Ecto neural progenitor cell (in vitro differentiated cells): ENCODE measurements around the gene RIPOR2.
A peak's percentile ranks its signal among the peaks of the same experiment; 100 is the strongest.

Source experiments
- DNase-seq: peaks from one replicate; pipeline ENCODE4 v3.0.0-alpha.2; 2018; ENCODE audit warnings: low spot score

RIPOR2 gene

DNA sequence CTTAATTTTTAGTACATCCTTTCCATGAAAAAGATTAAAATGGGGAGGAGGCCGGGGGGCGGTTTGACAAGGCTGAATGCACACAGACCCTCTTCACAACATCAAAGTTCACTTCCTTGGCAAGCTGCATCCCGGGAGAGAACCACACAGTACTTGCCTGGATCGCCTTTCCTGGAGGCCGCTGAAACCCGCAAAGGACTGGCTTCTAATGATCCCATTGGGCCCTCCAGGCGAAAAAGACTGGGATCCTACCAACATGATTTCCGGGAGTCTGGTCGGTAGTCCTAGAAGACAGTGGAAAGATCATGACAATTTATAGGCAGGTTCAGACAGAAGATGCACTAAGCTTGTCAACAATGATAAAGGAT lies 60.2 kb downstream of the RIPOR2 start:
- no peak for DNase-seq

DNA sequence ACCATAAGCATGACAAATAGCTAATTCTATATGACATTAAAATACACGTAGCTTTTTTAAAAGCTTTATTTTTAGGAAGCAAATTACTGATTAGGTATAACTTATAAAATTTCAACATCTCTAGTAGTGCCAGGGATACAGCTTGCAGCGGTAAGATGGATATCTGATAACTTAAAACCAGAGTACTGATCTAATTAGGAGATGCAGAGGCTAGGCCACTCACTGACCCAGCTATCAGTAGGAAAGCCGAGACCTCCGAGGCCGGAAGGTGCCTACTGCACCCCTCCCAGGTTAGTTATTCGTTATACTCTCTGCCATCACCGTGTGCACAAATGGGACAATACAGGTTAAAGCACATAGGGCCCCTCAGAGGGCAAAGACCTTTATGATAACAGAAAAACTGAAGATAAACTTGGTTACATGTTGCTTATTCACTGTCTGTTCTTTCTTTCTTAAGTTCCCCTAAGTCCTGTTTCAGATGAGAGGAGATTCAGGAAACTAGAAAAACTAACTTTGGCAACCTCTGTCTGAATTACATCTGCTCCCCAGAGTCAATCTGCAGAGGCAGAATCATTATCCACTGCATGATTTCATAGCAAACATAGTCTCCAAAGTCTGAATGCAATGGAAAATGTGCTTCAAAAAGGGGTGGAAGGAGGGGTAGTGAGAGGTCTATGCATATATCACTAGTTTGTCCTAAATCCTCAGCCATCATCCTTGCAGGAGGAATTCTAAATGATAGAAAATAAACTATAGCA lies 60.8 kb downstream of the RIPOR2 start:
- no peak for DNase-seq

DNA sequence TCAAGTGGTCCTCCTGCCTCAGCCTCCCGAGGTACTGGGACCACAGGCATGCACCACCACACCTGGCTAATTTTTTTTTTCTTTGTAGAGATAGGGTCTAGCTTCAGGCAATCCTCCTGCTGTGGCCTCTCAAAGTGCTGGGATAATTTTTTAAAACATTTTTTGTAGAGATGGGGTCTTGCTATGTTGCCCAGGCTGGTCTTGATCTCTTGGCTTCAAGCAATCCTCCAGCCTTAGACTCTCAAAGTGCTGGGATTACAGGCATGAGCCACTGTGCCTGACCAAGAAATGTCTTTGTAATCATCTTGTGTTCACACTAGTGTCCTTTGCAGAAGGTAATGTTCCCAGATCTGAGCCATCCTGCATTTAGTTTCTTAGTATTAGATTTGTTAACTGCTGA lies 61.6 kb downstream of the RIPOR2 start:
- no peak for DNase-seq

DNA sequence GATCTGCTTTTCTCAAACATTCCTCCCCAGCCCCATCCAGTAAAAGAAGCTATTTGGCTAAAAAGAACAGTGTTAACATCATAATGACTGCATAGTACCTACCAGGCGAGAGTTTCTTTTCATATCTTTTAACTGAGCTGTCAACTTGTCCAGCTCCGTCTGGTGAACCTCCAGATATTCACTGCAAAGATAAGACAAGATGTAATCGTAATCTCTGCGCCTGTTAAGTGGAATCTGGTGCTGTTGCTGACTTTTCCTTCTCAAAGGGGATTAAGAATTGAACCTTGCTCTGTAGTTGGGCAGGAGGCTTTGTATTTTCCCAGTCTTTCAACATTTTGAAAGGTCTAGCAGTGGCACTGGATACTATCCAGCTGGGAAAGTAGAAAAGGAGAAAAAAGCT lies 63.0 kb downstream of the RIPOR2 start:
- DNase-seq: no peak

DNA sequence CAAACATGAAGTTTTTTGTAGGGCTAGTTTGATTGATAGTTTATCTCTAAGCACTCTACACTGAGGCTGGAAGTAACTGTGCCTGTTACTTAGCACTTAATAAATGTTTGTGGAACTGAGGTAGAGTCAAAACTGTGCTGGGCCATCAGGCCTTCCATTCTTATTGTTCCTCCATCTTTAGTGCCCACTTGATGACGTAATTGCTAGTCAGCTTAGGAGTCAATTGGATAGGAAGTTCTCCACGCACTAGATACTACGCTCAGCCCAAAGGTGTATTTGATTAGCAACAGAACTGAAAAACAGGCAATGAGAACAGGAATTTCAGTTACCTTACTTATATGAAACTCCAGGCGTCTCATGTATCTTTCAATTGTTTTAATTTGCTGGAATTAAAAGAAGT lies 67.0 kb downstream of the RIPOR2 start:
- no peak for DNase-seq

DNA sequence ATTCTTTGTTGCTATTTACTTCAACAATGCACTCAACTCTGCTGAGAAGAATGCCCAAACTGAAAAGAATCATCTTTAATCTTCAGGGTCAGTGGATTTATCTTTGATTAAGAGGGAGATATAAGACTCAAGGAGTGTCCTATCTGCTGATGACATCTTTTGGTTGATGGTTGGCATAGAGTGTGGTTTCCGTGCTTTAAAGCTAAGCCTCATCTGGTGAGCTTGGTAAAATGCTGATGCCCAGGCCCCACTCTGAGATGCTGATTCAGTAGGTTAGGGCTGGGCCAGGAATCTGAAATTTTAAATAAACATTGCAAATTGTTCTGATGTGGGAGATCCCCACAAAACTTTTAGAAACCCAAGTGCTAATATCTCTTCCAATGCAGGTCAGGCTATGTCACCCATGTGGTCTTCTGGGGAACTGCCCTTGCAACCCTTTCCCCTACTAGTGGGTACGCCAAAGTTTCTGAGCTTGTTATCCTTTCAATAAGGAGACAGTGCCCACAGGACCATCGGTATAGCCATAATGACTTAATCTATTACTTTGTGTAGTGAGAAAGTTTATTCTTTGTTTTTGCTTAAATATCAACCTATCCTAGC lies 68.6 kb downstream of the RIPOR2 start:
- DNase-seq: no peak

DNA sequence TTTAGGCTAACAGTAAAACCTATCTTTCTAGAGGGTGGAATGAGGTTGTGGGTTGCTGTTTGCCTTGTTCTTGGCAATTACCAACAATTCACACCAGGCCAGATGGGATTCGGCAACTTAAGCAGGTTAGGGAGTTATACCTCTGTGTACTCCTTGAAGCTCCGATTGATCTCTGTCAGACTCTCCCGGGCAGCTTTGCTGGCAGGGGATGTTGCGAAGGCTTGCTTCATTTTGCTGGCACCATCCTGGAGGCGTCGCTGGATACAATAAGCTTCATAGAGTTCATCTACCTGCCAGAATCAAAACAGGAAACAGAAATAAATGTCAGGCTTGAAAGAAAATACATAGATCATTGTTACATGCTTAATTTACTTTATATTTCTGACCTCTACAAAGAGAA lies 70.6 kb downstream of the RIPOR2 start:
- no peak for DNase-seq

DNA sequence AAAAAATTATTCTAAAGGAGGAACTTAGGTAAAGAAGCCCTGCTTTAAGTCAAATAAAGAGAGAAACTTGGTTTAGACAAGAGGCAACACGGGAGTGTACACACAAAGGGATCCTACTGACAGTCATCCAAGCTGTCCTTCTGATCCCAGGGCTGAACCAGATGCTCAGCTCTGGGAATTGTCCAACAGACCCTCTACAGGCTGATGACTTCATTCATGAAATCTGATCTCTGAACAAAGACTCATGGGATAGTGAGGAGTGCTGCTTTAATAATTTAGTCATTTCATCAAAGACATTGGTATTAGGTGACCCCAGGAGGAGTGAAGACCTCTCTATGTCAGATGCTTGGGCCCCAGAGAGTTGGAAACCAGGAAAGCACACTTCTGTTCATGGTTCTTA lies 71.4 kb downstream of the RIPOR2 start:
- DNase-seq: no peak

DNA sequence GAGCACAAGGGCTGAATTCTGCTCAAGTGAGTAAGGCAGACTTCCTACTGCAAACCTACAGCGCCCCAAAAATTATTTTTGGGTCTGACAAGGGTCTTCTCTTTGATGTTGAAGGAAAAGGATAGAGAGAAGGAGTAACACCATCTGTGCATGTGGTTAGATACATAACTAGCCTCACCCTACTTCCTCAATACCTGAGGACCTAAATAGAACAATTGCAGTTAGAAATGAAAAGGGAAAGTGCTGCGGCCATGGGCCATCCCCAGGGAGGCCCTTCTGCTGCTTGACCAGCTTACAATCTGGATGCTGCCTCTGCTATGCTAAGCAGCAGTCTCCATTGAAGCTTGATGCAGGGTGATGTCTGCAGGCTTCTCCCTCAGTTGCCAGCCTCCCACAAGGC lies 73.8 kb downstream of the RIPOR2 start:
- no peak for DNase-seq

DNA sequence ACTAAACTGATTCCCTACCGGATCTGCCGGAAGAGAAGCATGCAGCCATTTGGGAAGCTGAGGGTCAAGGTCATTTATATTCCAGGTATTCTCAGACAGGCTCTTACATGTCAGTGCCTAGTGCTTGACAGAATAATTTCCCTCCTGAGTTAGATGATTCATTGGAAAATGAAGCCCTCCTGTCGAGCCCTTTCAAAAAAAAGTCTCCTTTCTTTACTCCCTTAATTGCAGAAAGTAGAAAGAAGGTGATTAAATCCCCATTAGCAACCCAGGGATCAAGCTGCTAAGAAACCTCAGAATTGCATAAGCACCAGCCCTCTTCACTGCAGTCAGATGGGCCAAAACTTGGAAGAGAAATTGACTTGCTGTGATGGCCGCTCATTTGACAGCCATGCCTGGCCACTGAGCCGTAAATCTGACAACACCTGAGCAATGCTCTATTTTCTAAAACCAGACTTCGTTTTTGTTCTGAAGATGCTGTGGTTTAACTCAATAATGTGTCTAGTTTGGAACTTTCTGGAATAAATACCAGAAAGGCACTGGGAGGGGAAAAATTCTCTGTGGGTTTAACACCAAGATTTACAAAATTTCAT lies 76.1 kb downstream of the RIPOR2 start:
- DNase-seq: no peak

DNA sequence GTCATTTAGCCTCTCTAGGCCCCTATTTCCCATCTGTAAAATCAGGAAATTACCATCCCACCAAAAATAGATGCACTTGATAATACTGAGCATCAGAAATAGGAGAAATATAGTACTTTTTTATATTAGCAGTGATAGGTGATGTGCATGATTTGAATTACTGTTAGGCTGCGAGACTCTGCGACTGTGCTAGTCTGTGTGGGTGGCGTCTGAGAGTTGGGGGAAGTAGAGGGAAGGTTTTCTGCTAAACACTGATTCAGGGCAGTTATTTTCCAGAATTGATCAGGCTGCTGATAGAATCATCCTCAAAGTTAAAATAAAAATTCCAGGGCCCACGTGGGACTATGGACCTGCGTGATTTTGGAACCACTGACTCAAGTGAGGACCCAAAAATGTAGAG lies 76.6 kb downstream of the RIPOR2 start:
- DNase-seq: no peak

DNA sequence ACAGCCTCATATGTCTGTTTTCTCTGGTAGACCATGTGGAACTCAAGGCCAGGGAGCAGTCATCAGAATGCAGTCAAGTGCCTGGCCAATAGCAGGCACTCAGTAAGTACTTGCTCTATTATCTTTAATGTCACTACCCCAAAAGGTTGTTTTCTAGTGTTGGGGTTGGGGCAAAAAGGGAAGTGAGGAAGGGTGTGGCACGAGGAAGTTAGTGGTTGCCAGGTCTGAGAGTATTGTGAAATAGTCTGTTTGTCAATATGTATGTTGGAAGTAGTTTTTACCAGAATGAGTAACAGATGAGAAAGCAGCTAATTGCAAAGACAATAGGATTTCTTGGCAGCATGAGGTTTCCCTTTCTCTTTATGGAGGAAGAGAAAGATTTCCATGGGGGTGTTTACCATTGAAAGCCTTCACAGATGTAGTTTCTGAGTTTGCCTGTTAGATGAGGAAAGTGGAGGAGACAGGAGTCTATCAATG lies 77.5 kb downstream of the RIPOR2 start:
- DNase-seq: no peak

DNA sequence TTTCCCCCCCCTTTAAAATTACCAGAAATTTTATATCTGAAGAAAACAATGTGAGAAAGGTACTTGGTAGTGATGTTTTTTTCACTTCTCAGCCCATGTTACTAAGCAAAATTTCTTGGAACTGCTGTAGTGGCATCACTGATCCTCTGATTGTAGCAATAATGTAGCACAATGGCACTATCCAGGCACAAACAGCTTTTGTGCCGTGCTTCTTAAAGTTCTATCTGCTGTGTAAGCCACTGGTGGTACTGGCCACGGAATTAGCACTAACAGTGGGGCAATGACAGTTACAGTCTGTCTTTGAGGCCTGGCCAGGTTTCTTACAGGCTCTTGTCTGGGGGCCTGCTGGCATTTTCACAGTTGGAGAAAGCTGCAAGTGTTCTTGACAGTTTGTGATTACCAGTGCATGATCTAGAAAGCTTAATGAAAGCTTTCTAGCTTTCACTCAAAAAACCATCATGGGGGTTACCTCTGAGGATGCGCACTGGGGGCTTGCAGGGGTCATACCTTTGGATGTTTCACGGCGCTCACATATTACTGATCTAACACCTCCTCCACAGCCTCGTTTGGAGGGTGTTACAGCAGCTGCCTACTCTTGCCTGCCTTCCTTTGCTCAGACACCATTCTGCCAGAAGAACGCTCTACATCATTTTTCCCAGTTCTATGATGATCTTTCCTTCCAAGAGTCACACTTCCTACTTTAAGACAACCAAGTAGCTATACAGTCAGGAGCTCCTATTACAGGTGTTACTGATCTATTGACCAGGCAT lies 78.7 kb downstream of the RIPOR2 start:
- DNase-seq: no peak

DNA sequence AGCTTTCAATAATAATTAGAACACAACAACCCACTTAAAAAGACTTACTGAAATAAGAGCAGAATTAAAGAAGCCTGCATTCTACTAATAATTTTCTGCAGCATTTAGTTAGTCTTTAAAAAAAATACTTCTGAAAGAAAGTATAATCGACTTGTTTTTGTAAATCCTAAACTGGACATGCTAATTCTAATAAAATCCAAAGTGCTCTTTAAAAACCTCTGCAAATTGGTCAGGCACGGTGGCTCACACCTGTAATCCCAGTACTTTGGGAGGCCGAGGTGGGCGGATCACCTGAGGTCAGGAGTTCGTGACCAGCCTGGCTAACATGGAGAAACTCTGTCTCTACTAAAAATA lies 79.5 kb downstream of the RIPOR2 start:
- no peak for DNase-seq

DNA sequence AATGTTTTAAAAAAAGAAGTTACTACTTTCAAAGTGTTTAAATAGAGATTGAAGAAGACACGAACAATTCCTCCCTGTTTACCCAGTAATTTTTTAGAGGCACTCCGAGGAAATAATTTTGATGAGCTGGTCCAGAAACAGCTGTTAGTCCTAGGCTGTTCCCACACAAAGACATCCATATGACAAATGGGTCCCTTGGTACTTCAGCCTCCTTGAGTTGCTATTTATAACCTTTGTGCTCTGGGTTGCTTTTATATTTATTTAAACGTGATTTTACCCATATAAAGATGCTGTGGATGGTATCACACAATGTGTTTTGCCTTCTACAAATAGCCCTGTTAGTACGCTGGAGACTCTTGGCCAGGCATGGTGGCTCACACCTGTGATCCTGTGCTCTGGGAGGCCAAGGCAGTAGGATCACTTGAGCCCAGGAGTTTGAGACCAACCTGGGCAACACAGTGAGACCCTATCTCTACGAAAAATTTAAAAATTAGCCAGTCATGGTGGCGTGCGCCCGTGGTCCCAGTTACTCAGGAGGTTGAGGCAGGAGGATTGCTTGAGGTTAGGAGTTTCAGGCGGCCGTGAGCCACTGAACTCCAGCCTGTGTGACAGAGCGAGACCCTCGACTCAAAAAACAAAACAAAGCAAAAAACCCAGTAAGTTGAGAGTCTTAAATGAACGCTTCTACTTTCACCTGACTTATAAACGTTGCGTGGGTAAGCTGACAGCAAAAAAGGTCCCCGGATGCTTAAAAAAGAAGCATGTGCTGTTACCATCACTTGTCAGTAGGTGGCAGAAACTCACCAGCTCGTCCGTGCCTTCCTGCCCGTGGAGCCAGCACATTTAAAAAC lies 80.1 kb downstream of the RIPOR2 start:
- DNase-seq: peak; percentile 57

DNA sequence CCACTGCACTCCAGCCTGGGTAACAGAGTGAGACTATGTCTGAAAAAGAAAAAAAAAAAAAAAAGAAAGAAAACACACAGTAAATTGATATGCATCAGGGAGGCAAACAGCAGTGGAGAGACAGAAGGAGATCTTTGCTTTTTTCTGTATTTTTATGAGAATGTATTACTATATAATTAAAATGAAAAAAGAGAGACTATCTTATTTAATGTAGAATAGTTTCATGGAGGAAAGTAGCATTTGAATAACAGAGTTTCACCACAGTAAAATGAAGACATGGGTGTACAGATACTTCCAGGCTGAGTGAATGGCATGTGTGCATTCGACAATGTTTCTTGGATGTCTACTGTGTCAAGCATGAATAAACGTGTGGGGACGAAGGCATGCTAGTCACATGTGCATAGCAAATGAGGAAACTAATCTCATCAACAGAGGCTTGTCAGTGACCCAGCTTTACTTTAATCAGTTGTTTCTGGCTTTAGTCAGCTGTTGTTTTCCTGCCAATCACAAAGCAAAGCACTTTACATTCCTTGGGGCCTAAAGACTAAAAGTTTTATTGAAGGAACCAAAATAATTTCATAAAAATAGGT lies 81.6 kb downstream of the RIPOR2 start:
- no peak for DNase-seq

DNA sequence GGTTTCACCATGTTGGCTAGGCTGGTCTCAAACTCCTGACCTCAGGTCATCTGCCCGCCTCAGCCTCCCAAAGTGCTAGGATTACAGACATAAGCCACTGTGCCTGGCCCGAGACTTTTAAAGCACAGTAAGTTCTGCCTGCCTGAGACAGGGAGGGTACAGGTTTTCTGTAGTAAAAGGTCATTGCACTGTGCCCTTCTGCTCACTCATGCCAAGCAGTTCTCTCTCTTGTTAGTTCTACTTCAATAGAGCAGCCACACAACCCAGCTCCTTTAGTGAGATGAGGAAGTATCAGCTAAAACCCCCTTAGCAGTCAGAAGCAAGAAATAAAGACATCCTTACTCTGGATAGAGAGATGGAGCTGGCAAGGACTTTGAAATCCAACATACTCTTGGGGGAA lies 84.7 kb downstream of the RIPOR2 start:
- DNase-seq: no peak

DNA sequence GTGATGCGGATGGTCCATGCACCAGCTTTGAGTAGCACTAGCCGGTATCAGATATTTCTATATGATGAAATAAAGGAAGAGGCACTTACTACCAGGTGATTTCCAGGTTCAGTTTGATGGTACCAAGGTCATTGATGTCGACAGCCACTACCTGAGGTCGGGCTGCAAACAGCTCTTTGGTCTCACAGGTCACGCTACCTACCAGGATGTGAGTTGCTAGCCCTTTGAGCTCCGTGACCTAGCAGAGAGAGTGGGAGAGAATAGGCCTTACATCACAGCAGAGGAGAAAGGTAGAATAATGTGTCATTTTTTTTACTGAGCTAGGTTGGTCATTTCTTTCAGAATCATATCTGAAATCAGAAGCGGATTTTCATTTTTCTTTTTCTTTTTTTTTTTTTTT lies 86.0 kb downstream of the RIPOR2 start:
- DNase-seq: no peak

DNA sequence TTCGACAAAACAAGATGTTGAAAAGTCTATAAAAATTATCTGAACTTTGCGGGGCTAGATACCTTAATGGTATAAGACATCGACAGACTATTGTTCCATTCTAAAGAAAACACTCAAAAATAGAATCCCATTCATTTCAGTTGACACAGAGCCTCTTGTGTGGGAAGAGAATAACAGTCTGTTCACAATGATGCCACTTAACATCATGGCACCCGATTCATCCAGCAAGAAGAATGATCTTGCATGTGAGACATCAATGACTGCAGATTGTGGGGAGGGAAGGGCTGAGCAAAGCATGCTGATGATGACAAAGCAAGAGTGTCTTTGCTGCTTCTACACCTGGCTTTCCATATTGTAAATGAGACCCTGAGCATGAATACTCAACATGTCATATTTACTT lies 87.3 kb downstream of the RIPOR2 start:
- DNase-seq: no peak

DNA sequence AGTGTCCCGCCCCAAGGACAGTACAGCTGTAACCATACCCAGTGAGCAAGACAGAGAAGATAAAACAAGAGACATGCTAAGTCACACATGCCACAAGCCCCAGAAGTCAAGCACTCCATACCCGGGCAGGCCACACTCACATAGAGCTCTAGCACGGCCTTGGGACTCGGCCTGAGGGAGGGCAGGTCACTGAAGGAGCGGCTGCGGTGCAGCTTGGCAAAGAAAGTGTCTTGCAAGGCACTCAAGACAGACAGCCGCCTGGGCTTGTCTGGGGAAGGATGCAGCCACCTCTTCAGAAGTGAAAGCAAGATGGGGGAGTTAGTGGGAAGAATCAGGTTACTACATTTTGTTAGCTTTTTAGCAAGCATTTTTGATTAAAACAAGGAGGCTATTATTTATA lies 88.4 kb downstream of the RIPOR2 start:
- DNase-seq: no peak

DNA sequence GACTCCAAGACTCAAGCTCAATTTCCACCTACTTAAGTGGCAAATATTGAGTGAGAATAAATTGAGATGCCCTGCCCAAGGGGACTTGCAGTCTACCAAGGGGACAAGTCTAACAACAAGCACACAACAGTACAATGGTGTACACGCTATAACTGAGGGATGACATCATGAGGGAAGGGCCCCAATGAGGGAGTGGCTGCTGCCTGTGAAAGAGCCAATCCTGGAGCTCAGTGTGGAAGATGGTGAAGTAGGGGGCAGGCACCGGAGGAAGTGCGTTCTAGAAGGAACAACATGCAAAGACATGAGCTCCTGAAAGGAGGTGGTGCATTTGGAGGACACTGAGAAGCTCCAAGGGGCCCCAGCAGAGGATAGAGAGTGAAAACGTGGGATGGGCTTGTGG lies 90.2 kb downstream of the RIPOR2 start:
- DNase-seq: no peak

DNA sequence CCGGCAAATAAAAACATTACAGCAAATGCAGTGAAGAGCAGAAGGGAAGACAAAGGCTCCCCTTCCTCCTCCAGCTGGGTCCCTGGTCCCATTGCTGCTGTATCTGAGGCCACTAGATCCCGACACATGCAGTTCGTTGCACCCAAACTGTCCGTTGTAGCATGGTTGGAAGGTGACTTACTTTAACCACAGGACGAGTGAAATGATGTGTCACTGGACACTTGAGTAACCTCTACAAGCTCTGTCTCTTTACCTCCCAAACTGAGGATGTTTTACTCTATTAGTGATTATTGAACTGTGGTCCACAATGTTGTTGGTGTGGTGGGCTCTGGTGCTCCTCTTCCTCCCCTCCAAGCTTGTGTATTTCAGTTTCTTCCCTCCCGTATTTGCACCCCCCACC lies 90.9 kb downstream of the RIPOR2 start:
- DNase-seq: no peak
